ENCODE measurements around the gene PEX12.

- TF ChIP-seq POLR2A (IDR thresholded peaks at IDR 0.05), result no peak
- no peak for TF ChIP-seq CTCF (IDR thresholded peaks at IDR 0.05)
- no peak for TF ChIP-seq POLR2AphosphoS5 (IDR thresholded peaks at IDR 0.05)
Observed at GRCh38 chr17:35584061-35584460, 5.7 kb upstream of the PEX12 start.
